ENCODE results near the gene BFSP2.

Gene BFSP2

GRCh38 chr3:133376810-133377209 lies 23.0 kb upstream of the BFSP2 start:
- H3K36me3 Mint-ChIP-seq, result no peaks in the 10 kb centered on the region
- no peaks in the 10 kb centered on the region for H3K9me3 Mint-ChIP-seq
- no peak overlapping the region for H3K27ac Mint-ChIP-seq
- H3K4me1 Mint-ChIP-seq, result no peaks in the 10 kb centered on the region
- H3K27me3 Mint-ChIP-seq, result no peaks in the 10 kb centered on the region
- no peak overlapping the region for H3K4me3 Mint-ChIP-seq

GRCh38 chr3:133377396-133377795 lies 22.5 kb upstream of the BFSP2 start:
- Mint-ChIP-seq H3K4me3 (no peak overlapping the region), H3K27ac (no peak overlapping the region), H3K9me3 (no peaks in the 10 kb centered on the region)

GRCh38 chr3:133379926-133380325 lies 19.9 kb upstream of the BFSP2 start:
- Mint-ChIP-seq H3K36me3 (no peaks in the 10 kb centered on the region), H3K27ac (no peak overlapping the region), H3K9me3 (no peaks in the 10 kb centered on the region), H3K27me3 (no peaks in the 10 kb centered on the region), H3K4me1 (no peaks in the 10 kb centered on the region), H3K4me3 (no peak overlapping the region)

More at GRCh38 chr3:133377396-133377795, 22.5 kb upstream of the BFSP2 start:
- no peaks in the 10 kb centered on the region for H3K4me1 Mint-ChIP-seq
- no peaks in the 10 kb centered on the region for H3K36me3 Mint-ChIP-seq
- H3K27me3 Mint-ChIP-seq, result no peaks in the 10 kb centered on the region

GRCh38 chr3:133380481-133381225 lies 19.2 kb upstream of the BFSP2 start:
- Mint-ChIP-seq H3K4me3 (no peak overlapping the region), H3K4me1 (no peaks in the 10 kb centered on the region), H3K9me3 (no peaks in the 10 kb centered on the region), H3K27me3 (peaks cover 2% of the 10 kb centered on the region), H3K27ac (no peak overlapping the region), H3K36me3 (no peaks in the 10 kb centered on the region)

- no peak overlapping the region for H3K27ac Mint-ChIP-seq
Measured at GRCh38 chr3:133381346-133382109, 18.3 kb upstream of the BFSP2 start.

GRCh38 chr3:133383175-133383574 lies 16.7 kb upstream of the BFSP2 start:
- Mint-ChIP-seq H3K36me3 (no peaks in the 10 kb centered on the region), H3K27ac (no peak overlapping the region), H3K27me3 (peaks cover 2% of the 10 kb centered on the region), H3K4me3 (no peak overlapping the region), H3K9me3 (no peaks in the 10 kb centered on the region), H3K4me1 (no peaks in the 10 kb centered on the region)

More at GRCh38 chr3:133381346-133382109, 18.3 kb upstream of the BFSP2 start:
- H3K36me3 Mint-ChIP-seq, result no peaks in the 10 kb centered on the region
- no peaks in the 10 kb centered on the region for H3K4me1 Mint-ChIP-seq
- no peak overlapping the region for H3K4me3 Mint-ChIP-seq
- peaks cover 2% of the 10 kb centered on the region for H3K27me3 Mint-ChIP-seq
- no peaks in the 10 kb centered on the region for H3K9me3 Mint-ChIP-seq

GRCh38 chr3:133383741-133384140 lies 16.1 kb upstream of the BFSP2 start:
- Mint-ChIP-seq H3K4me3 (no peak overlapping the region), H3K27me3 (peaks cover 2% of the 10 kb centered on the region), H3K27ac (no peak overlapping the region), H3K36me3 (no peaks in the 10 kb centered on the region), H3K4me1 (no peaks in the 10 kb centered on the region), H3K9me3 (no peaks in the 10 kb centered on the region)

- Mint-ChIP-seq H3K27ac (no peak overlapping the region), H3K4me1 (no peaks in the 10 kb centered on the region), H3K27me3 (peaks cover 2% of the 10 kb centered on the region), H3K36me3 (no peaks in the 10 kb centered on the region), H3K4me3 (no peak overlapping the region), H3K9me3 (no peaks in the 10 kb centered on the region)
Measured at GRCh38 chr3:133384331-133385027, 15.4 kb upstream of the BFSP2 start.

- Mint-ChIP-seq H3K4me3 (no peak overlapping the region), H3K4me1 (no peaks in the 10 kb centered on the region), H3K27ac (no peak overlapping the region), H3K27me3 (peaks cover 2% of the 10 kb centered on the region), H3K9me3 (no peaks in the 10 kb centered on the region), H3K36me3 (no peaks in the 10 kb centered on the region)
Measured at GRCh38 chr3:133386876-133387275, 13.0 kb upstream of the BFSP2 start.

GRCh38 chr3:133387341-133387740 lies 12.5 kb upstream of the BFSP2 start:
- H3K36me3 Mint-ChIP-seq, result no peaks in the 10 kb centered on the region
- H3K27ac Mint-ChIP-seq, result no peak overlapping the region
- no peaks in the 10 kb centered on the region for H3K4me1 Mint-ChIP-seq
- H3K27me3 Mint-ChIP-seq, result peaks cover 2% of the 10 kb centered on the region
- no peak overlapping the region for H3K4me3 Mint-ChIP-seq
- no peaks in the 10 kb centered on the region for H3K9me3 Mint-ChIP-seq

GRCh38 chr3:133388696-133389395 lies 11.0 kb upstream of the BFSP2 start:
- H3K27ac Mint-ChIP-seq, result no peak overlapping the region
- no peaks in the 10 kb centered on the region for H3K4me1 Mint-ChIP-seq
- no peak overlapping the region for H3K4me3 Mint-ChIP-seq

GRCh38 chr3:133390715-133391114 lies 9.1 kb upstream of the BFSP2 start:
- Mint-ChIP-seq H3K36me3 (no peaks in the 10 kb centered on the region), H3K4me1 (peaks cover 4% of the 10 kb centered on the region), H3K4me3 (no peak overlapping the region), H3K27me3 (no peaks in the 10 kb centered on the region), H3K27ac (no peak overlapping the region), H3K9me3 (no peaks in the 10 kb centered on the region)

More at GRCh38 chr3:133388696-133389395, 11.0 kb upstream of the BFSP2 start:
- Mint-ChIP-seq H3K27me3 (peaks cover 2% of the 10 kb centered on the region), H3K9me3 (no peaks in the 10 kb centered on the region), H3K36me3 (no peaks in the 10 kb centered on the region)

- Mint-ChIP-seq H3K36me3 (no peaks in the 10 kb centered on the region), H3K4me3 (no peak overlapping the region), H3K27me3 (no peaks in the 10 kb centered on the region), H3K9me3 (no peaks in the 10 kb centered on the region), H3K27ac (peak overlapping the region; percentile 6), H3K4me1 (peaks cover 4% of the 10 kb centered on the region)
Measured at GRCh38 chr3:133393204-133393603, 6.7 kb upstream of the BFSP2 start.

- Mint-ChIP-seq H3K27ac (no peak overlapping the region), H3K27me3 (no peaks in the 10 kb centered on the region), H3K9me3 (no peaks in the 10 kb centered on the region), H3K4me1 (peaks cover 4% of the 10 kb centered on the region), H3K36me3 (no peaks in the 10 kb centered on the region), H3K4me3 (no peak overlapping the region)
Measured at GRCh38 chr3:133393691-133394474, 6.0 kb upstream of the BFSP2 start.

Data from activated naive CD4-positive, alpha-beta T cell treated with anti-CD3 and anti-CD28 coated beads, Interleukin-2, amount 50 U/mL, for 24 hours (primary cell).